HepG2 (cell line): ENCODE measurements around the gene P2RX3. TPM values are rescaled to one million over a fixed set of nuclear protein-coding genes. Genes with fewer than 3 reads are reported as not detected.

Experiments
- CENPT ChIP-seq: sonication (generic); formaldehyde crosslinking; IDR thresholded peaks from 2 replicates; pipeline ENCODE4 v1.8.0; 2022; ENCODE audit warnings: low read depth, mild to moderate bottlenecking, moderate library complexity, missing genetic modification reagents
- GTF2F1 ChIP-seq: fragments of 150-350 bp; IDR thresholded peaks from 2 replicates; pipeline ENCODE4 v1.6.1; 2014; ENCODE audit warnings: low read length
- HDAC1 ChIP-seq: sonication (generic); formaldehyde crosslinking; IDR thresholded peaks from 2 replicates; pipeline ENCODE4 v1.5.1; 2020; ENCODE audit warnings: mild to moderate bottlenecking, missing genetic modification reagents
- HMGA1 ChIP-seq: sonication (generic); formaldehyde crosslinking; conservative IDR thresholded peaks from 2 replicates; pipeline ENCODE4 v1.4.0; 2020; ENCODE audit warnings: missing genetic modification reagents
- HNRNPLL ChIP-seq: fragments of 200-400 bp; formaldehyde crosslinking; IDR thresholded peaks from 2 replicates; pipeline ENCODE4 v1.6.1; 2017; ENCODE audit warnings: mild to moderate bottlenecking, low read depth, low read length; ENCODE audit not compliant: poor library complexity, severe bottlenecking
- IRF2 ChIP-seq: IDR thresholded peaks from 2 replicates; pipeline ENCODE4 v1.6.1; 2018; ENCODE audit warnings: missing genetic modification reagents, missing compliant biosample characterization
- KLF11 ChIP-seq: IDR thresholded peaks from 2 replicates; pipeline ENCODE4 v1.6.1; 2016; ENCODE audit warnings: missing compliant biosample characterization
- LCORL ChIP-seq, 2 experiments: fragments of 450-650 bp in 1 of 2; sonication (generic) in 1 of 2; formaldehyde crosslinking in 1 of 2; IDR thresholded peaks; 2 replicates each; pipeline versions ENCODE4 v1.5.0 to v1.6.1; 2017 to 2020; ENCODE audit warnings: antibody characterized with exemption in 1 of 2, missing genetic modification reagents in 1 of 2
- MED8 ChIP-seq: sonication (generic); formaldehyde crosslinking; IDR thresholded peaks from 2 replicates; pipeline ENCODE4 v1.8.1; 2023; ENCODE audit warnings: mild to moderate bottlenecking, missing genetic modification reagents; ENCODE audit not compliant: insufficient replicate concordance
- NFYB ChIP-seq: sonication (generic); formaldehyde crosslinking; IDR thresholded peaks from 2 replicates; pipeline ENCODE4 v1.4.0; 2020; ENCODE audit warnings: missing genetic modification reagents
- PHF8 ChIP-seq: sonication (generic); formaldehyde crosslinking; IDR thresholded peaks from 2 replicates; pipeline ENCODE4 v1.5.0; 2020; ENCODE audit warnings: missing genetic modification reagents
- RBFOX2 ChIP-seq: fragments of 200-400 bp; formaldehyde crosslinking; IDR thresholded peaks from 2 replicates; pipeline ENCODE4 v1.6.1; 2017; ENCODE audit warnings: low read depth, mild to moderate bottlenecking, low read length
- RFXAP ChIP-seq: sonication (generic); formaldehyde crosslinking; IDR thresholded peaks from 2 replicates; pipeline ENCODE4 v1.4.0; 2020; ENCODE audit warnings: missing genetic modification reagents, borderline replicate concordance
- TBX3 ChIP-seq: fragments of 450-650 bp; IDR thresholded peaks from 2 replicates; pipeline ENCODE4 v1.6.1; 2017; ENCODE audit warnings: antibody characterized with exemption, mild to moderate bottlenecking, inconsistent platforms, borderline replicate concordance
- TEAD3 ChIP-seq: optimal IDR thresholded peaks from 2 replicates; pipeline ENCODE3; 2016; ENCODE audit warnings: borderline replicate concordance
- XBP1 ChIP-seq: sonication (generic); formaldehyde crosslinking; IDR thresholded peaks from 2 replicates; pipeline ENCODE4 v1.5.0; 2020; ENCODE audit warnings: missing genetic modification reagents
- XRCC5 ChIP-seq: fragments of 200-400 bp; formaldehyde crosslinking; optimal IDR thresholded peaks from 2 replicates; pipeline ENCODE3; 2017; ENCODE audit warnings: mild to moderate bottlenecking, low read length
- ZNF296 ChIP-seq: sonication (generic); formaldehyde crosslinking; conservative IDR thresholded peaks from 2 replicates; pipeline ENCODE4 v1.5.0; 2020; ENCODE audit warnings: mild to moderate bottlenecking, missing genetic modification reagents
- ZNF3 ChIP-seq: IDR thresholded peaks from 2 replicates; pipeline ENCODE4 v1.7.0; 2017; ENCODE audit warnings: inconsistent platforms
- ZNF510 ChIP-seq: sonication (generic); formaldehyde crosslinking; IDR thresholded peaks from 2 replicates; pipeline ENCODE4 v1.4.0; 2020; ENCODE audit warnings: low read depth, mild to moderate bottlenecking, missing genetic modification reagents
- ZNF550 ChIP-seq: sonication (generic); formaldehyde crosslinking; IDR thresholded peaks from 2 replicates; pipeline ENCODE4 v1.4.0; 2020; ENCODE audit warnings: mild to moderate bottlenecking, missing genetic modification reagents, borderline replicate concordance
- ZNF558 ChIP-seq: sonication (generic); formaldehyde crosslinking; IDR thresholded peaks from 2 replicates; pipeline ENCODE4 v1.9.0; 2022; ENCODE audit warnings: mild to moderate bottlenecking, missing genetic modification reagents, borderline replicate concordance
- ZNF644 ChIP-seq: IDR thresholded peaks from 2 replicates; pipeline ENCODE4 v1.6.1; 2016; ENCODE audit warnings: low read depth
- ZNF766 ChIP-seq: sonication (generic); formaldehyde crosslinking; IDR thresholded peaks from 2 replicates; pipeline ENCODE4 v1.5.0; 2020; ENCODE audit warnings: missing genetic modification reagents, borderline replicate concordance
- ZNF777 ChIP-seq: sonication (generic); formaldehyde crosslinking; IDR thresholded peaks from 2 replicates; pipeline ENCODE4 v1.4.0; 2020; ENCODE audit warnings: missing genetic modification reagents
- ZNF883 ChIP-seq: sonication (generic); formaldehyde crosslinking; IDR thresholded peaks from 2 replicates; pipeline ENCODE4 v1.5.1; 2020; ENCODE audit warnings: mild to moderate bottlenecking, missing genetic modification reagents; ENCODE audit errors: not compliant biosample characterization
- polyA plus RNA-seq, 8 experiments: library from polyadenylated mRNA; depleted of rRNA in 3 of 8; stranded (reverse) in 7 of 8; unstranded in 1 of 8; fragments of >200 nt; fragmentation: Illumina TruSeq in 4 of 8; extraction: Trizol in 4 of 8; gene quantifications; 2 replicates each; pipeline versions ENCODE4 v1.2.1 to v1.2.3, GENCODE V29; 2011 to 2016; ENCODE audit warnings: low read depth in 4 of 8, missing spikeins in 1 of 8, mixed read lengths in 1 of 8; ENCODE audit not compliant: insufficient read depth in 1 of 8
- total RNA-seq, 5 experiments: library from RNA; depleted of rRNA; stranded (reverse); fragments of >200 nt; fragmentation: Illumina TruSeq; extraction: Trizol; gene quantifications; 2 replicates each; pipeline ENCODE4 v1.2.3, GENCODE V29; 2016; ENCODE audit warnings: low read depth in 1 of 5
- TF ChIP-seq, protein P1 (sequence below): sonication (generic); formaldehyde crosslinking; IDR thresholded peaks from 2 replicates; pipeline ENCODE4 v1.4.0; 2020; ENCODE audit warnings: missing genetic modification reagents, mild to moderate bottlenecking, borderline replicate concordance
- TF ChIP-seq, protein P2 (sequence below): sonication (generic); formaldehyde crosslinking; IDR thresholded peaks from 2 replicates; pipeline ENCODE4 v1.4.0; 2020; ENCODE audit warnings: missing genetic modification reagents

The P2RX3 gene
- total and polyA plus RNA-seq, 2 of the 13 experiments (the other 11 are each of a cell fraction or from before 2014, with no cell fraction given), result 0.08 TPM; not detected in 1

DNA sequence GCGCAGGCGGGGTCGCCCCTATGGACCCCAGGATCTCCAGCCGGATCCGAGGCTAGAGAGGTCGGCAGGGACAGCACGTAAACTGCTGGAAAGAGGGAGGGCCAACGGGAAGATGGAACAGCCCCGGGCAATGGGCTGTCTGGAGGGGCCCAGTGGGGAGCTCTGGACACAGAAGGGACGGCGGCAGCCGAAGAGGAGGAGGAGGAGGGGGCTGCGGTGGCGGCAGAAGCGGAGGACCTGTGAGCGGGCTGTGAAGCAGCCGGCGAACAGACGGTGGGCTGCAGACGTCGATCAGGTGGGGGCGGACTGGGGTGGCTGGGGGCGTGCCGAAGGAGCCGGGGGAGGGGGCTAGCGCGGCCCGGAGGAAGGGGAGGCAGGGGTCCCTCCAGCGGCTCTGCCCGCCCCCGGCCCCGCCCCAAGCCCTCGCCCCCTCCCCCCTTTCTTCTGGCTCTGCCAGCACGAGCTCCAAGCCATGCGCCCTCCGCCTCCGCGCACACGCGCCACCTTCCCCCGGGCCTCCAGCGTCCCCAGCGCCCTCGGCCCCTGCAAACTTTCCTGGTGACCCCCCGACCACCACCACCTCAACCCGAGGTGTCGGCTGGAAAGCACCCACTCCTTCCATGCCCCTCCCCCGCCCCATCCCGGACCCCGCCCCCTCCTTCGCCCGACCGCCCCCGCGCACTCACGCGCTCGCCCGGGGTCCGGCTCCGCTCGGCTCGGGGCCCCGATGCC, 13.8 kb upstream of the P2RX3 start (continued):
- TF ChIP-seq HNRNPLL (peak; percentile 21), IRF2 (no peak), ZNF644 (CRISPR knock-in tag) (no peak), LCORL (IDR thresholded peaks at IDR 0.05) (no peak), LCORL (CRISPR knock-in tag; IDR thresholded peaks at IDR 0.05) (no peak), HMGA1 (CRISPR knock-in tag) (no peak), PHF8 (0 out of 2 replicates have a peak, but pooled peaks have one; percentile 21), TBX3 (no peak), RBFOX2 (0 out of 2 replicates have a peak, but pooled peaks have one; percentile 34), TEAD3 (no peak), ZNF510 (CRISPR knock-in tag) (no peak), ZNF777 (CRISPR knock-in tag) (0 out of 2 replicates have a peak, but pooled peaks have one; percentile 36), RFXAP (CRISPR knock-in tag) (no peak), MED8 (CRISPR knock-in tag) (no peak), CENPT (no peak), HDAC1 (peak; percentile 55), NFYB (CRISPR knock-in tag) (no peak), ZNF558 (CRISPR knock-in tag) (no peak), GTF2F1 (no peak), ZNF296 (CRISPR knock-in tag) (no peak), XBP1 (no peak), ZNF766 (no peak), XRCC5 (no peak), KLF11 (CRISPR knock-in tag) (no peak), ZNF550 (CRISPR knock-in tag) (no peak), ZNF883 (CRISPR knock-in tag) (peak; percentile 24), ZNF3 (no peak)
- TF ChIP-seq, protein P1, sequence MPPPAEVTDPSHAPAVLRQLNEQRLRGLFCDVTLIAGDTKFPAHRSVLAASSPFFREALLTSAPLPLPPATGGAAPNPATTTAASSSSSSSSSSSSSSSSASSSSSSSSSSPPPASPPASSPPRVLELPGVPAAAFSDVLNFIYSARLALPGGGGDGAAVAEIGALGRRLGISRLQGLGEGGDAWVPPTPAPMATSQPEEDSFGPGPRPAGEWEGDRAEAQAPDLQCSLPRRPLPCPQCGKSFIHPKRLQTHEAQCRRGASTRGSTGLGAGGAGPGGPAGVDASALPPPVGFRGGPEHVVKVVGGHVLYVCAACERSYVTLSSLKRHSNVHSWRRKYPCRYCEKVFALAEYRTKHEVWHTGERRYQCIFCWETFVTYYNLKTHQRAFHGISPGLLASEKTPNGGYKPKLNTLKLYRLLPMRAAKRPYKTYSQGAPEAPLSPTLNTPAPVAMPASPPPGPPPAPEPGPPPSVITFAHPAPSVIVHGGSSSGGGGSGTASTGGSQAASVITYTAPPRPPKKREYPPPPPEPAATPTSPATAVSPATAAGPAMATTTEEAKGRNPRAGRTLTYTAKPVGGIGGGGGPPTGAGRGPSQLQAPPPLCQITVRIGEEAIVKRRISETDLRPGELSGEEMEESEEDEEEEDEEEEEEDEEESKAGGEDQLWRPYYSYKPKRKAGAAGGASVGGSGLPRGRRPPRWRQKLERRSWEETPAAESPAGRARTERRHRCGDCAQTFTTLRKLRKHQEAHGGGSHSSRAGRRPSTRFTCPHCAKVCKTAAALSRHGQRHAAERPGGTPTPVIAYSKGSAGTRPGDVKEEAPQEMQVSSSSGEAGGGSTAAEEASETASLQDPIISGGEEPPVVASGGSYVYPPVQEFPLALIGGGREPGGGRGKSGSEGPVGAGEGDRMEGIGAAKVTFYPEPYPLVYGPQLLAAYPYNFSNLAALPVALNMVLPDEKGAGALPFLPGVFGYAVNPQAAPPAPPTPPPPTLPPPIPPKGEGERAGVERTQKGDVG (CRISPR knock-in tag), result no peak
- TF ChIP-seq, protein P2, sequence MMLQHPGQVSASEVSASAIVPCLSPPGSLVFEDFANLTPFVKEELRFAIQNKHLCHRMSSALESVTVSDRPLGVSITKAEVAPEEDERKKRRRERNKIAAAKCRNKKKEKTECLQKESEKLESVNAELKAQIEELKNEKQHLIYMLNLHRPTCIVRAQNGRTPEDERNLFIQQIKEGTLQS (CRISPR knock-in tag), result no peak
